ENCODE data around the gene AGRP.
"Not testable (repeated sequence)": the region's sequence is repeated elsewhere in the genome, so short reads cannot be mapped to it uniquely, and the experiment has no call there.

The AGRP gene, protein sequence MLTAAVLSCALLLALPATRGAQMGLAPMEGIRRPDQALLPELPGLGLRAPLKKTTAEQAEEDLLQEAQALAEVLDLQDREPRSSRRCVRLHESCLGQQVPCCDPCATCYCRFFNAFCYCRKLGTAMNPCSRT
- long read RNA-seq, donor 1, partial matches to known transcripts = 0 of 1 reads
- long read RNA-seq, donor 1, other reads (novel, unspliced or antisense) = 0 of 1 reads
- long read RNA-seq, donor 2 = 0 reads
- long read RNA-seq, donor 3 = 0 reads
- long read RNA-seq, donor 4 = 0 reads
- long read RNA-seq, donor 5 = 0 reads
- long read RNA-seq, donor 6 = 0 reads
- long read RNA-seq, donor 7 = 0 reads
- long read RNA-seq, donor 8 = 0 reads

DNA sequence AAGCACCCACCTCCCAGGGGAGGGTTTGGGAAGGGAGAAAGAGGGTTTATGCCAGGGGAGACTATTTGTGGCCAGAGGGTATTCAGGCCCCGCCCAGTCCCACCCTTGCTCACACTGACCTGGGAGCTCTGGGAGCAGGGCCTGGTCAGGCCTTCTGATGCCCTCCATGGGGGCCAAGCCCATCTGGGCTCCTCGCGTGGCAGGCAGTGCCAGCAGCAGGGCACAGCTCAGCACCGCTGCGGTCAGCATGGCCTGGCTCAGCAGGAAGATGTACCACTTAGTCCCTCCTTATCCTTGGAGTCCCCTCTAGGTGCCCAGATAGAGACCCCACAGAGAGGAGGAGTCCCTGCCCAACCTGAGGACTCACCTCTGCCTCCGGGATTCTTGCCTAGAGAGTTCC is at the start of gene AGRP:
AGRP (minus strand) TSS at position 398 of the 400 bp plus-strand sequence; CDS start at position 249, 149 bp downstream.
- DNase-seq = no peak

DNA sequence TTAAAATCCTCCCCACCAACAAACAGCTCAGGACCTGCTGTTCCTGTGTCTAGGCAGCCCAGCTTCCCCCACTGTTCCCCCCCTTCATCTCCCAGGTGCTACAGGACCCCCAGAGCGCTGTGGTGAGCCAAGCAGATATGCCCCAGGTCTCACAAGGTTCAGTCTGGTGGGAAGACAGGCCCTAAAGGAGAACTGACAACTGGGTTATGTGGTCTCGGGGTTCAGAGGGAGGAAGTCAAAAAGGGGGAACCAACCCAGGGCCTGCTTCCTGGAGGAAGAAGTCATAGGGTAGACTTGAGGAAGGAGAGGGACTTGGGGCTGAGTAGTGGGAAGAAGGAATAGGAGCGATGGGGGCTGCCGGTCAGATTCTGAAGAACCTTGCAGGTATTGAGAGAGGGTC is 47.9 kb upstream of the AGRP start:
- DNase-seq = no peak

DNA sequence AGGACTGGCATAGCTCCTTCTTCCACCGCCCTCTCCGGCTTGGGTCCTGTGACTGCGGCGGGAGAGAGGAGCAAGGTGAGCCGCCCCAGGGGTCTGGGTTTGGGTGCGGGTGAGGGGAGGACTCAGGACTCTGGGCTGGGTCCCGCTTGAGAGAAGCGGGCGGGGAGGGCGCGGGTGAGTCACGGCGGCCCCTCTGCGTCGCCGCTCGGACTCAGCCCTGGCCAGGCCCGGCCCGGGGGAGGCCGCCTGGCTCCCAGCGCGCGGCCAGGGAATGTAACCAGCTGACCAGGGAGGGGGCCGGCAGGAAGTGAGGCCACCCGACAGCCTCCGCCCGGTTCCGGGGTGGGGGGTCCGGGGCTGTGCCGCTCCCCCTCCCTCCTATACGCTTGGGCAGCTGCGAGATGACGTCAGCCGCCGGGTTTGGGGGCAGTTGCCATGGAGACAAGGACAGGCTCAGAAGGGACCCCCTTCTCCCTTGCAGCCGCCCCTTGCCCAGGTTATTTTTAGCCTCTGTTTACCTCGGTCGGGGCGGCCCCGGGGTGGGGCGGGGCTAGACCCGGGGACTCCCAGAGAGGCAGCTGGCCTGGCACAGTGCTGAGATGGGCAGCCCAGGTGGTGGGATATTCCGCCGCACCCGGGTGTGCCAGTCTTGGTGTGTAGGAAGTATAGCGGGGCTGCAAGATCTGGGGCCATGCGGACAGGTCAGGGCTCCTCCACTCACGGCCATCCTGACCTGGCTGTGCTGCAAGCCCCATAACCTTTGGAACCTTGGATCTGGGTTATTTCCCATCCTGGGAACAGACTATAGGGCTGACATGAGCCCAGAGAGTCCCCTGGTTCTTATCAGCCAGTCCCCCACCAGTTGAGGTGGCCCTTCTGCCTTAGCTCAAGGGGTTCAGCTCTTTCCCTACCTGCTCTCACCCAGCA is 46.9 kb upstream of the AGRP start:
- DNase-seq = peak; percentile 75

DNA sequence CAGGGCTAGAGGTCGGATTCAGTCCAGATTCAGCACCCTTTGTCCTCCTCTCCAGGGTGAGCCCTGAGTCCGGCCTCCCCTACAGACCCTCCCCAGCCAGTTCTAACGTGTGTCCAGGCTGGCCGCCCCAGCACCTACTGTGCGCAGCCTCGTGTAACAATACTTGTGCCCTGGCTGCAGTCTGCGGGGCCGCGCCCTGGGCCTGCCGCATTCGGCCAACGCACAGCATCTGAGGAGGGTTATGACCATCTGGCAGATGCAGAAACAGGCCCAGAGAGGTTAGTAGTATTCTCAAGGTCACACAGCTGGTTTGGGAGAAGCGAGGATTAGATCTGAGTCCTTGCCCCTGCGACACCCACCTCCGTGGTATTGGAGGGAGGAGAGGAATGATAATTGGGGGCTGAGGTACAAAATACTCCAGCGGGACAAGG is 46.2 kb upstream of the AGRP start:
- no peak for DNase-seq

GRCh38 chr16:67528870-67529581 is 45.7 kb upstream of the AGRP start:
- DNase-seq = peak; percentile 91

- peak; percentile 76 for DNase-seq
Measured at GRCh38 chr16:67528222-67528869, 45.0 kb upstream of the AGRP start, which contains the start of gene RIPOR1. Gene RIPOR1 (plus strand): TSS chr16:67528829. CDS start chr16:67538447, 9,618 bp downstream.

- no peak for DNase-seq
Measured at GRCh38 chr16:67526149-67526791, 42.9 kb upstream of the AGRP start.

DNA sequence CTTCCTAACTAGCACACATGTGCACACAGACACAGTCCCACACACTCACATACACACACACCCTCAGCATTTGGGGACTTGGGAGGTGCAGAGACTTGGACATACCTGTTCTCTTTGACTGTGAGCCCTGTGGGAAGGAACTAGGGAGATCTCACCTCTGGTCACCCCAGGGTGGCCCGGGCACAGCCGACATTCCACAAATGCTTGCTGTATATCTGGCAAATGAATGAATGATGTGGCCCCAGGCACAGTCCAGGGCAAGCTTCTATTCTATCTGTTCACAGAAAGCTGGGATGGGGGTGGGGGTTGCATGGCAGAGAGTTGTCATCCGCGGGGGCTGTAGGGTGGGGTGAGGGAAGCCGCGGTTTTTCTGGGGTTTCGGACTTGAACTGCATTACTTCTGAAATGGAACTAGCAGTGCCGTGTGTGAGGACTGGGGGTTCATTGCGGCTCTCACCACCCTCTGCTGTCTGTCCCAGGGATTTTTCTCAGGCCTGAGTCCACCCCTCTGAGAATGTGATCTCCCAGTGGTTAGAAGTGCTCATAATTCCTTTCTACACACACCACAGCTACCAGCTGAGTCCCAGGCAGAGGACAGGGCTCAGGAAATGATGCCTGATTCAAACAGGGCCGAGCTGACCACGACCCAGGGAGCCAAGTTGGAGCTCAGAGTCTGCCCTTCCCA is 42.0 kb upstream of the AGRP start:
- DNase-seq = no peak

GRCh38 chr16:67521095-67521804 is 37.9 kb upstream of the AGRP start:
- DNase-seq = peak; percentile 88

DNA sequence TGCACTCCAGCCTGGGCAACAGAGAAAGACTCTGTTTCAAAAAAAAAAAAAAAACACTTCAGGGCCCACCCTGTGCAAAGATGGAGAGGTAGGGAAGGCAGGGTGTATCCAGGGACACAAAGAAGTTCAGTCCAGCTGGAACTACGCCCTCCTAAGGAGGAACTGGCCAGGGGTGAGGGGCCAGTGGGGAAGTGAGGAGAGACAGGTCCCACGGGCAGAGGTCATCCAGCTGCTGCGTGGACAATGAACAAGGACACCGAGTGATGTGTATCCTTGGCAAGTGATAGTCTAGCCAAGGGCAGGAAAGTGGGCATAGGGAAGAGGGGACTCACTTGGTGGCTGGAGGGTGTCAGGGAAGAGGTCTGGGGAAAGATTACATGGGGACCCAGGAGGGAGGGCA is 35.9 kb upstream of the AGRP start:
- DNase-seq = no peak

GRCh38 chr16:67518676-67519075 is 35.3 kb upstream of the AGRP start:
- DNase-seq = no peak

DNA sequence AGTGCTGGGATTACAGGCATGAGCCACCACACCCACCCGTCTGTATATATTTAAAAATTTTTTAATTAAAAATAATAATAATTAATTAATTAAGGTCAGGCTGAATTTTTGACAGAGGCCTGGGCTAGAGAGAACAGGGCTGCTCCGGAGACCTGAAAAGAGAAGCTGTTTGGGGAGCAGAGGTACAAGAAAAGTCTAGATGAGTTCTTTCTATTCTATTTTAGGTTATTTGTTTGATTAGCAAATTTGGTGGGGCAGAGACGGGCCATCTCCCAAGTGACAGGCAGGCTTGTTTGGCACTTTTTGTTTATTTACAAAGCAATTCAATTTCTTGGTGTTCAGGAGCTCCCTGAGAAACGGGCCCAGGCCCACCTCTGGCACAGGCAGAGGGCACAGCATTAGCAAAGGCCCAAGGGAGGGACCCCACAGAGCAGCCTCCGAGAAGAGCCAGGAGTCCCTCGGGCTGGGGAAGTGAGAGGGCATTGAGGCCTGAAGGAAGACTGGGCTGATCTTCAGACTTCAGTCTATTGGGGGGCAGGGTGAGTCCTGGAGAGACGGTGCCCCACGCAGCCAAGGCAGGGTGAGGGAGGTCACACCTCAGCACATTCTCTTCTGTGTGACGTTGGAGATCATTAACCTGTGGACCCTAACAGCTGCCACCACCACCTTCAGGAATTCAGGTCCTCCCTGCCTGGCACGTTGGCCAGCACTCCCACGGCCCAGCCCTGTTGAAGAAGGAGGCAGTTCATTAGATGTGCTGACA is 34.5 kb upstream of the AGRP start:
- peak; percentile 42 for DNase-seq

GRCh38 chr16:67517155-67517445 is 33.8 kb upstream of the AGRP start:
- DNase-seq = no peak

DNA sequence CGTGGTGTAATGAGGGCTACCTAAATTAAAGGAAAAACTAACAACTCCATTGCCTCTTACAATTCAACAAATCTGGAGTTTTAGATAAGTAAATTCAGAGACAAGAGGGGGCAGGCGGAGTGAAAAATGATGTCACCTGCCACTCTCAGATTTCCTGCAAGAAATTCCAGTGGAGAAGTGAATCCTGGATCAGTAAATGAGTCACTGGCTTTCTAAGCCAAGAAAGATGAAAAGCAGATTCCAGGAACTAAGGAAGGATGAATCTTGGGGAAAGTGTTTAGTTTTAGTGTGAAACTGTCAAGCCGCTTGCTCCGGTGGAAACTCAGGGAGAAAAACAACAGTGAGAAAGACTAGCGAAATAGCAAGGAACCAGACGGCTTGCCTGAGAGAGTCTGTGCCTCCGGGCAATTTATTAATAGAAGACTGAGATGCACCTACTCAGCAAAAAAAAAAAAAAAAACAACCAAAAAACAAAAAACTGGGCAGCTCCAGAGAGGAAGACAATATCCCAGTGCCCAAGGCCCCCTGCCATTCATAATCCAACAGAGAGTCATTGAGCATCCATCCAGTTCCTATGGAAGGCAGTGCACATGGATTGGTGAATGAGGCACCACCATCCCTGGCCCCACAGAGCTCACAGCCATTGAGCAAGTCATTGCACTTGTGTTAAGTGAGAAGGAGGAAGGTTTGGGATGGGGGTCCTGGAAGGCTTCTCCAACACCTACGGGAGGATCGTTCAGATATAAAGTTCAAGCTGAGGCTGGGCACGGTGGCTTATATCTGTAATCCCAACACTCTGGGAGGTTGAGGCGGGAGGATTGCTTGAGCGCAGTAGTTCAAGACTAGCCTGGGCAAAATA is 33.2 kb upstream of the AGRP start:
- DNase-seq = no peak

- no peak for DNase-seq
Measured at GRCh38 chr16:67514382-67514828, 31.1 kb upstream of the AGRP start.

DNA sequence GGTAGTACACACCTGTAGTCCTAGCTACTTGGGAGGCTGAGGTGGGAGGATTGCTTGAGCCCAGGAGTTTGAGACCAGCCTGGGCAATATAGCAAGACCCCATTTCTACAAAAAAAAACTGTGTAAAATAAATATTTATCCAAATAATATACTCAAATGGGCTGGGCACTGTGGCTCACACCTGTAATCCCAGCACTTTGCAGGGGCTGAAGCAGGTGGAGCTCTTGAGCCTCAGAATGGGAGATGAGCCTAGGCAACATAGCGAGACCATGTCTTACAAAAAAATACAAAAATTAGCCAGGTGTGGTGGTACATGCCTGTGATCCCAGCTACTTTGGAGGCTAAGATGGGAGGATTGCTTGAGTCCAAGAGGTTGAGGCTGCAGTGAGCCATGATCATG is 30.5 kb upstream of the AGRP start:
- DNase-seq = not testable (repeated sequence)

GRCh38 chr16:67509016-67509415 is 25.7 kb upstream of the AGRP start:
- no peak for DNase-seq

DNA sequence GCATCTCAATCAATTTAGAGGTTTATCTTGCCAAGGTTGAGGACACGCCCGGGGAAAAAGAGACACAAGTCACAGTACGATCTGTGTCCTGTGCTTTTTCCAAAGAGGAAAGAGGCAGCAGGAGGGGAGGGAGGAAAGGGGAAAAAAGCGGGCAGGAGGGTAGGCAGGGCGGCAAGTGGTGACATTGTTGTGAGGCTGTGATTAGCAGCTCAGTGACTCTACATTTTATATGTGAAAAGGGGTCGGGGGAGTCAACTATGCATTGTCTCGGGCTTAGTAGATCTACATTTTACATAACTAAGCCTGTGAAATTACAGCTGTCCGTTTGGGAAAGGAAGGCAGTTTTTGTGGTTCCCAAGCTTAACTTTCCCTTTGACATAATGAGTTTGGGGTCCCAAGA is 23.1 kb upstream of the AGRP start:
- DNase-seq = no peak
